GM20431 (cell line): ENCODE measurements around the gene ZNF276.
"Not testable (repeated sequence)": the region's sequence is repeated elsewhere in the genome, so short reads cannot be mapped to it uniquely, and the experiment has no call there.

Source experiments
- in situ Hi-C: fragments of 300-500 bp; cut with MseI, MboI; formaldehyde crosslinking; loops from one replicate; pipeline ENCODE4 v1.15.0; 2020; ENCODE audit warnings: low sequenced_read_pairs; ENCODE audit not compliant: unreplicated experiment

The ZNF276 gene

GRCh38 chr16:89695086-89695874, 26.1 kb upstream of the ZNF276 start:
- in situ Hi-C loops = no loop called here

GRCh38 chr16:89695875-89696669, 25.3 kb upstream of the ZNF276 start:
- in situ Hi-C loops = no loop called here

DNA sequence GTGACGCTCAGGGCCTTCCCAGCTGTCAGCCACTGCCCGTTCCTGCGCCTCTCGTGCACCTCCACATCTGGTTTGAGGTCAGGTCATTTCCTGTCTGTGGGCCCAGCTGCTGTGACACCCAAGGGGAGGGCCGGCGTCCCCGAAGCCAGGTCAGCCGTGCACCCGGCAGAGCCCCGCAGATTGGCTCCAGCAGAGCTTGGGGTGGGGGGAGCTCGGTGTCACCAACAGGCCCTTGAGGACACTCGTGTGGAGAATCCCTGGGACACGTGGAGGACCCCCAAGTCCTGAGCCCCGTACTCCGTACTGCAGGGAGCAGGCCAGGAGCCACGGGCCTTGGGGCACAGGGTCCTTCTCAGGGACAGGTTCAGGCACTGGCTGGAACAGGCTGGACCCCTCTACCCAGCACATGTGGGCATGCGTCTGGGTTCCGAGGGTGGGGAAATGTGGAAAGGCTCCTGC, 24.6 kb upstream of the ZNF276 start:
- in situ Hi-C loops = no loop called here

DNA sequence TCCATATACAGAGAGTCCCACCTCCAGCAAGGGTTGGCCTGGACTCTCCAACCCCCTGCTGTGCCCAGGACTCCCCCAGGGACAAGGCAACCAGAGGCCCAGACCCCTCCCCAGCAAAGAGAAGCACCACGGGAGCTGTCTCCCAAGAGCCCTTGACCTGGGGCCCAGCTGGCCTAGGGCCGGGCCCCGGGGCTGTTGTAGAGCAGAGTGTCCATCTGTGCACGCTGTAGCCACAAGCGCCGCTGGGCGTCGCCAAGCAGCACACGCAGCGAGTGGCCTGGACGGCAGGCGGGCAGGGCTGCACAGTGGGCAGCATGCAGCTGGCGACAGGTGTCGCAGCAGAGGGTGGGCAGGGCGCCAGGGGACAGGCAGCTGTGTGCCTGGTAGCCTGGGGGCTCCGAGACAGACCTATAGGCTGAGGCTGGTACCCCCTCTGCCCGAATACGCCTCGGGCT, 24.1 kb upstream of the ZNF276 start:
- in situ Hi-C loops = no loop called here

- in situ Hi-C loops = no loop called here
These were observed 23.6 kb upstream of the ZNF276 start for GRCh38 chr16:89697616-89698331.

GRCh38 chr16:89698717-89699116, 22.6 kb upstream of the ZNF276 start:
- in situ Hi-C loops = not testable (repeated sequence)

DNA sequence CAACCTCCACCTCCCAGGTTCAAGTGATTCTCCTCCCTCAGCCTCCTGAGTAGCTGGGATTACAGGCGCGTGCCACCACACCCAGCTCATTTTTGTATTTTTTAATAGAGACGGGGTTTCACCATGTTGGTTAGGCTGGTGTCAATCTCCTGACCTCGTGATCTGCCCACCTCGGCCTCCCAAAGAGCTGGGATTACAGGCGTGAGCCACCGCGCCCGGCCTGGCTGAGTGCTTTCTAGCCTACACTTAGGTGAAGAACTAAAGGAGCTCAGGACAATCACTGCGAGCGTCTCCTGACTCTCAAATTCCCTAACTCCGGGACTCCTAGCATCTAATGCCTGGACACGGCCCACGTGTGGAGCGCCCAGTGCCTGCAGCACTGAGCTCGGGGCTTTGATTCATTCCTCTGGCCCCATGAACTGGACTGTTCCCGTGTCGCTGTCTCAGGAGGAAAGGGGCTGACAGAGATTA, 21.7 kb upstream of the ZNF276 start:
- in situ Hi-C loops = not testable (repeated sequence)

GRCh38 chr16:89700100-89700648, 21.2 kb upstream of the ZNF276 start:
- in situ Hi-C loops = no loop called here

DNA sequence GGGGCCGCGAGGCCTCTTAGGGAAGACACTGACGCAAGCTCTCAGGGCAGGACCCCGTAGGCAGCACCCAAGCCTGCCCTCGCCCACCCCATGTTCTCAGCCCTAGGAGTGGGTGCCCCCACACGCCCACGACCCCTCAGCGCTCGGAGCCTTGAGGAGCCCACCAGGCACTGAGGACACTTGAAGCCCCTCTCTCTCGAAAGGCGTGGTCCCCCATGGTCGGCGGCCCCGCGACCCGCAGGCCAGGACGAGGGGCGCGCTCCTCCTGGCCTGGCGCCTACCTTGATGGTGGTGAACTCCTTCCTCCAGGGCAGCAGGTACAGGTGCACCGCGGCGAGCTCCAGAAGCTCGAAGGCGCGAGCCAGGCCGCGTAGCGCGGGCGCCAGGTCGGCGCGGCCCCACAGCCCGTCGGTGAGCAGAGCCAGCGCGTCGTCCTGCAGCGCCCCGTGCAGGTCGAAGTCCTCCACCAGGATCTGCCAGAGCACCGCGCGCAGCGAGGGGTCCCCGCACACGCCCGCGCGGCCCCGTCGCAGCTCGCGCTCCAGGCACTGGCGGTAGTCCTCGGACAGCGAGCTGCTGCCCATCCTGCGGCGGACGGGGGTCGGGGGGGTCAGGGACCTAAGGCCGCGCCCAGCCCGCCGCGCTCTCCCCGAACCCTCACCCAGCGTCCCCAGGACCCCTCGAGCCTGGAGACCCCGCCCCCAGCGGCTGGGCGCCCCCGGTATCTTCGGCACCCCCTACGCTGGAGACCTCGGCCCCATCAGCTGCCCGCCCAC, 20.5 kb upstream of the ZNF276 start:
- in situ Hi-C loops = no loop called here

DNA sequence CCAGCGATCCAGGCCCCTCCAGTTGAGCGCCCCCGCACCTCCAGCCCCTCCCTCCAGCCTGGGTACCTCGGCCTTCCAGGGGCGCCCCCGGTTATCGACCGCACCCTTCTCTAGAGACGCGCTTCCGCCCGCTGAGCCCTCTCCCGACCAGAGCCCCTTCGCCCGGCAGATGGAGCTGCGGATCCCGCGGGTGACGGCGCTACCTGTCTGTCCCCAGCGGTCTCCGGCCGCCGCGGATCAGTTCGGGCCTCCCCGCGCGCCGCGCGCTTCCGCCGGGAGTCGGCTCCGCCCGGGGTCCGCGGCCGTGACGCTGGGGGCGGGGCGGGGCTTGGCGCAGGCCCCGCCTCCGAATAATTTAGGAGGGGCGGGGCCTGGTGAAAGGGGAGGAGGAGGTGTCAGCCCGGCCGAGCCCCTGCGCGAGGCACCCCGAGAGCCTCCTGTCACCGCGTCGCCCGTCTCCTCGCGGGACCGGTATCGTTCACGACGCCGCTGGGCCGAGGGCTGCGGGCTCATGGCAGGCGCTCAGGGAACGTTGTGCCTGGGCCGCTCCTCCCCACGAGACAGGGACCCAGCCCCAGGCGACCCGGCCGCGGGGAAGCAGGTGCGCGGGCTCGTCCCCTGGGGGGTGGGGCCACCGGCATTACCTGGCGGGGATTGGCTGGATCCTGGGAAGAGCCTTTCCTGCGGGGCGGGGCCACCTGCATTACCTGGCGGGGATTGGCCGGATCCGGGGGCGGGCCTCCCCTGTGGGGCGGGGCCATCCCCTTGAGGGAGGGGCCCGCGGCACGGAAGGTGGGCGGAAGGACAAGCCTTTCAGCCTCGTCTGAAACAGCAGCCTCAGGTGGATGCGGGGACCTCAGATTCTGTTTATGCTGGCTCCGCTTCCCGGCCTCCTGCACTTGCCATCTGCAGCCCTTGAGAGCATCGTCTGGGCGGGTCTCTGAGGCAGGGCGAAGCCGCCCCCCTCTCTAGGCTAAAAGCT, 19.6 kb upstream of the ZNF276 start, which contains the start of gene SPATA2L:
Gene SPATA2L, minus strand, starts transcription at position 281 of the 982 bp plus-strand sequence. CDS start 473 bp downstream, outside the sequence.
- in situ Hi-C loops = no loop called here

GRCh38 chr16:89704281-89704680, 17.1 kb upstream of the ZNF276 start:
- in situ Hi-C loops = no loop called here

- in situ Hi-C loops = no loop called here
These were observed 16.3 kb upstream of the ZNF276 start for GRCh38 chr16:89705006-89705405.

DNA sequence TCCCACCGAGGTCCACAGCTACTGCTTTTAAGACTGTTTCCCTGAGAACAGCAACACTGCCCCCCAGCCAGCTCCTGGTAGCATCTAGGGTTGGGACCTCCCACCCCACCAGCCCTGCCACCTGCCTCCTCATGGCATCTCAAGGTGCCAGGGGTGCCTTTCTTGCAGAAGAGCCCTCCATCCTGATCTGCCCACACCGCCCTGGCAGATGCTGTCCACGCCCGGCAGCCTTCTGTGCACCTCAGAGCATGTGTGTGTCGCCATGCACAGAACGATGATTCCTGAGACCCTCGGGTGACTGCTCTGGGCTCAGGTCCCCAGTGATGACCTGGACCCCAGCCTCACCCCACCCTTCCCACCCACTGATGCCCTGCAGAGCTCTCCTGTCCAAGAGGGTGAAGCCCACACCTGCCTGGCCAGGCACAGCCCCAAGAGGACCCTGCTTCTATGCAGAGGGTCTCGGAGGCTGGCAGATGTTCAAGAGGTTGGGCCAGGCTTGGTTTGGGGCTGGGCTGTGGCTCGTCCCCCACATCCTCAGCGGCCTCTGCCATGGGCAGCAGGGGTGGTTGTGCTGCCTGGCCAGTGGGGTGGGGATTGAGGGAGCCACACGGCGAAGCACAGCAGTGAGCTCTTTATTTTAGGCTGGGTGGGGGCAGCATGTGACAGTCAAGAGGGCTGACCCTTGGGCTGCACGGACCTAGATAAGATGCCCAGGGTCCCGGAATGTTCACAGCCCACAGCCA, 14.6 kb upstream of the ZNF276 start:
- in situ Hi-C loops = no loop called here

DNA sequence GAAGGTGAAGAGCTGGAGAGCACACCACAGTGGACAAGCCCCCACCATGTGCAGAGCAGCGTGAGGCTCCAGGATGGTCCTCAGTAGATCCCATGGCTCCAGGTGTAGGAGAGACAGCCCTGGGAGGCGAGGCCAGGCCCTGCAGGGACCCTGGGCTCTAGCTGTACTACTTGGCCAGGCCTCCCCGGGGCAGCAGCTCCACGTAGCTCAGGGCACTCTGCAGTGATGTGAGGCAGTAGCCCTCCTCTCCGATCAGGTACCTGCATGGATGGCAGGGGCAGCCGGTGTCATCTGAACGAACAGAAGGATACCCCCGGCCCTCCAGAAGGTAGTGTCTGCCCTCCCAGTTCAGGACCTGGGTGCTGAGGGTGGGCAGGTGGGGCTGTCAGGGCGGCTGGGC, 13.6 kb upstream of the ZNF276 start:
- in situ Hi-C loops = no loop called here

DNA sequence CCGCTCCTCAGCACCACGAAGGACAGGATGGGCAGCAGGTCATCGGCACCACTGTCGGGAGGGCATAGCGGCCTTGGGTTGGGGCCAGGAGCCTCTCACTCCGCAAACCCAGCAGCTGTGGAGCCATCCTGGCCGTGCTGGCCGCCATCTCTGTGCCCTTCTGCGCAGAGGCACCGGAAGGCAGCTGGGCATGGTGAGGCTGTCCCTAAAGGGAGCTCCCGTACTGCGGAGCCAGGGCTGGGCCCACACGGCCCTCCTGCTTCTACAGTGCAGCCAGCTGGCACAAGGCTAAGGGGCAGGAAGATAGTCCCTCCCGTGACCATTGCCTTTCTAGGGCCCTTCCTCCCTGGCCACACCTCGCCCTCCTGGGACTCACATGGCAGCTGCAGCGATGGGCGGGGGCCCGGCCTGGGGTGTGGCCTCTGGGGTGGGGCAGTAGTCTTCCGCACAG, 12.8 kb upstream of the ZNF276 start:
- in situ Hi-C loops = no loop called here

DNA sequence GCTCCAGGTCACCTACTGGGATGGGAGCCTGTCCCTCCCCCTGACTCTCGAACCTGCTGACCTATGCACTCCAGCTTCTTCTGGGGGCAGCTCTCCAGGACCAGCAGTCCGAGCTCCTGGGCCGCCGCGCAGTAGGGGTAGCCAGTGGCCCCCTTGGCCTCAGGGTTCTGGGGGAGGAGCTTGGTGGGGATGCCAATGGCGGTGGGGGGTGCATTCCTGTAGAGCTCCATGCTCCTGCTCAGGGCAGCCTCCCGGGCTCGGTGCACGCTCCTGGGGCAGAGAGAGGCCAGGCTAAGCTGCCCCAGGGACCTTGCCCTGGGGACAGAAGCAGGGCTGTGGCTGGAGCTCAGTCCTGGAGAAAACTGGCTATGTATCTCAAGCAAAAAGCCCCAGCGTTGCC, 12.2 kb upstream of the ZNF276 start:
- in situ Hi-C loops = no loop called here

DNA sequence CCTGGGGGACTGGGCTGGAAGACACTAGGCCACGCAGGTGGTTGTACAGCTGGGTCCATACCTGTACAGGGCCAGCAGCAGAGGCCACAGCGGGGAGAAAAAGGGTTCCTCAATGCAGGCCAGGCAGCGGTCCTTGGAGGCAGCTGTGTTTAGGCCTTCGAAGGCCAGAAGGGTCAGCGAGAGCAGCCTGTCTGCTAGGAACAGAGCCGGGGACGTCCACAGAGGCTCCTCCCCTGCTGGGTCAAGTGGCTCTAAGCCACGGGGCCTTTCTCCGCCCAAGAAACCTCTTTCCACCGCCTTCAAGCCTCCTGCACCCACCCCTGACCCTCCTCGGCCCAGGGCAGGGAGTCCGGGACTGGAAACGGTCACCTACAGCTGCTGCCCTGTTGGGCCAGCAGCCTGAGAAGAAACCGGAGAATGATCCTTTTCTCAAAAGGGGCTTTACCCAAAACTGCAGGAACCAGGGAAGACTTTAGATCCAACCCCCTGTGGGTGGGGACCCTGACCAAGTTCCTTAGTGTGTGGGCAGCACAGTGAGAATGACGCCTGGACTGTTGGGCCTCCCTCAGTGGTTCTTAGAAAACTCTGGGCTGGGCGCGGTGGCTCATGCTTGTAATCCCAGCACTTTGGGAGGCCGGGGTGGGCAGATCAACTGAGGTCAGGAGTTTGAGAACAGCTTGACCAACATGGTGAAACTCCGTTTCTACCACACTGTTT, 11.5 kb upstream of the ZNF276 start:
- in situ Hi-C loops = no loop called here
